ENCODE results near the gene USP24. TPM values are rescaled to one million over a fixed set of nuclear protein-coding genes. Genes with fewer than 3 reads are reported as not detected.
"Not testable (repeated sequence)": the region's sequence is repeated elsewhere in the genome, so short reads cannot be mapped to it uniquely, and the experiment has no call there.

USP24 gene
- total and polyA plus RNA-seq, 7 experiments from 2014 or later: 4.7 to 91.4 (median 71.7) TPM

DNA sequence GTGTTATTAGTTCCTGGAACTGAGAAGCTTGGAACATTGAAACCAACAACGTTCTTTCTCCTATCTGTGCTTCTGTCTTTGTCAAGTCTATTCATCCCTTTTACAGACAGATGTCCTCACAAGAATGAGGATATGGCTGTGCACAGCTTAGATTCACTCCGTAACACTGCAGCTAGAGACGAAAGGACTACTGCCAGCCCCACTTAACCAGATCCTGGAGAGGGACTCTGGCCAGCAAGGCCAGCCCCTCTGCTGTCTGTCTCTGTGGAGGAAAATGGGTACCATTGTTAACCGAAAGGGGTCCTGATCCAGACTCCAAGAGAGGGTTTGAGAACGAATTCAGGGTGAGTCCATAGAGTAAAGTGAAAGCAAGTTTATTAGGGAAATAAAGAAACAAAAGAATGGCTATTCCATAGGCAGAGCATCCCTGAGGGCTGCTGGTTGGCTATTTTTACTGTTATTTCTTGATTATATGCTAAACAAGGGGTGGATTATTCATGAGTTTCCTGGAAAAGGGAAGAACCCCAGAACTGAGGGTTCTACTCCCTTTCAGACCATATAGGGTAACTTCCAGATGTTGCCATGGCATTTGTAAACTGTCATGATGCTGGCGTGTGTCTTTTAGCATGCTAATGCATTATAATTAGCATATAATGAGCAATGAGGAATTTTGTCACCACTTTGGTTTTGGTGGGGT, 17.4 kb upstream of the USP24 start:
- Histone ChIP-seq H3K27me3 (ENCODE audit: control insufficient read depth in 2 of 2, insufficient read depth in 2 of 2, low read length in 2 of 2) (no peaks in the 10 kb centered on the region), H3K4me1 (ENCODE audit: control insufficient read depth in 2 of 2, insufficient read depth in 2 of 2, low read length in 2 of 2) (no peaks in the 10 kb centered on the region), H3K27ac (ENCODE audit: low read depth, low read length) (no peak overlapping the region), H3K9me3 (ENCODE audit: control insufficient read depth in 2 of 3, low read length in 3 of 3) (no peaks in the 10 kb centered on the region), H3K4me3 (ENCODE audit: low read length) (no peak overlapping the region), H3K36me3 (ENCODE audit: control insufficient read depth in 2 of 3, insufficient read depth in 3 of 3, low read length in 3 of 3) (no peaks in the 10 kb centered on the region)
- no peak overlapping the region for H3K4me3 Mint-ChIP-seq
- H3K36me3 Mint-ChIP-seq: peaks cover 0 to 4% (median 0%) of the 10 kb centered on the region in 5 donors
- no peak for DNase-seq
- peaks cover 0 to 6% (median 2%) of the 10 kb centered on the region in 7 donors for H3K4me1 Mint-ChIP-seq
- H3K9me3 Mint-ChIP-seq: peaks cover 0 to 11% (median 1%) of the 10 kb centered on the region in 11 donors
- ChIA-PET POLR2A (no interaction called here), CTCF (no interaction called here)
- H3K27me3 Mint-ChIP-seq: peaks cover 0 to 30% (median 6%) of the 10 kb centered on the region in 5 donors
- no peak overlapping the region for H3K27ac Mint-ChIP-seq
- intact Hi-C loops (cut with micrococcal nuclease): no loop called here
- no peak for ATAC-seq

- H3K4me3 Mint-ChIP-seq: no peak overlapping the region
- H3K9me3 Mint-ChIP-seq: peaks cover 0 to 16% (median 4%) of the 10 kb centered on the region in 11 donors
- DNase-seq (no peak), ATAC-seq (no peak)
- peaks cover 0 to 6% (median 2%) of the 10 kb centered on the region in 7 donors for H3K4me1 Mint-ChIP-seq
- Histone ChIP-seq H3K27ac (ENCODE audit: low read depth, low read length) (no peak overlapping the region), H3K4me3 (ENCODE audit: low read length) (no peak overlapping the region), H3K36me3 (ENCODE audit: control insufficient read depth in 2 of 3, insufficient read depth in 3 of 3, low read length in 3 of 3) (no peaks in the 10 kb centered on the region), H3K9me3 (ENCODE audit: control insufficient read depth in 2 of 3, low read length in 3 of 3) (no peaks in the 10 kb centered on the region), H3K4me1 (ENCODE audit: control insufficient read depth in 2 of 2, insufficient read depth in 2 of 2, low read length in 2 of 2) (no peaks in the 10 kb centered on the region), H3K27me3 (ENCODE audit: control insufficient read depth in 2 of 2, insufficient read depth in 2 of 2, low read length in 2 of 2) (no peaks in the 10 kb centered on the region)
- intact Hi-C loops (cut with micrococcal nuclease): loop anchor here in 1 of 2 donors (2.0 kb wide), 1 partner anchor 17 kb away; the partner anchor contains the start of gene USP24
- peaks cover 0 to 30% (median 6%) of the 10 kb centered on the region in 5 donors for H3K27me3 Mint-ChIP-seq
- POLR2A ChIA-PET: no interaction called here
- peaks cover 0 to 4% (median 0%) of the 10 kb centered on the region in 5 donors for H3K36me3 Mint-ChIP-seq
- no peak overlapping the region for H3K27ac Mint-ChIP-seq
- CTCF ChIA-PET: no interaction called here
These were observed 16.6 kb upstream of the USP24 start for GRCh38 chr1:55231745-55232144.

DNA sequence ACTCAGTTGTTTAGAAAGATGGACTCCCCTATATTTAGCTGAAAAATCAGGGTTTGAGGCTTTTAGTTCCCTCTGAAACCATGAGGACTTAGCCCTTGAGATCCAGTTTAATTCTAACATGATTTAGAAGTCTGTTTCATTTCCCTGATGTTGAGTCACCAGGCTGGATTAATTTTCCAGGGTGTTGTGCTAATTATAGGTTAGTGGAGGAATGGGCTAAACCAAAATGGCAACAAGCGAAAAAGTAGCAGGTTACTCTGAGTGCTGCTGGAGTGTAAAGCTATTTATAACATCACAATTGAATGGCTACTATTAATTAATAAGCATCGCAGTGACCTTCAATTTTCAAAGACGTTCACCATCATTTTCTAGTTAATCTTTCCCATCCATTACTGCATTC, 15.5 kb upstream of the USP24 start:
- Mint-ChIP-seq H3K27me3 (peaks cover 0 to 27% (median 6%) of the 10 kb centered on the region in 5 donors), H3K9me3 (peaks cover 0 to 16% (median 4%) of the 10 kb centered on the region in 11 donors), H3K4me3 (no peak overlapping the region), H3K4me1 (peaks cover 0 to 6% (median 2%) of the 10 kb centered on the region in 7 donors), H3K27ac (no peak overlapping the region), H3K36me3 (peaks cover 0 to 4% (median 0%) of the 10 kb centered on the region in 5 donors)
- no peak for ATAC-seq
- no peak for DNase-seq
- H3K27me3 ChIP-seq (ENCODE audit: control insufficient read depth in 2 of 2, insufficient read depth in 2 of 2, low read length in 2 of 2): no peaks in the 10 kb centered on the region
- H3K36me3 ChIP-seq (ENCODE audit: control insufficient read depth in 2 of 3, insufficient read depth in 3 of 3, low read length in 3 of 3): no peaks in the 10 kb centered on the region
- no peaks in the 10 kb centered on the region for H3K4me1 ChIP-seq (ENCODE audit: control insufficient read depth in 2 of 2, insufficient read depth in 2 of 2, low read length in 2 of 2)
- POLR2A ChIA-PET: interaction anchor here (0.8 kb wide), 1 partner anchor 18 kb away, joined by 3 read pairs; no protein-coding TSS in a partner anchor
- CTCF ChIA-PET: no interaction called here
- intact Hi-C loops (cut with micrococcal nuclease): loop anchor here in 1 of 2 donors (2.0 kb wide), 1 partner anchor 16 kb away; the partner anchor contains the start of gene USP24
- H3K9me3 ChIP-seq (ENCODE audit: control insufficient read depth in 2 of 3, low read length in 3 of 3): no peaks in the 10 kb centered on the region
- H3K27ac ChIP-seq (ENCODE audit: low read depth, low read length): no peak overlapping the region
- H3K4me3 ChIP-seq (ENCODE audit: low read length): no peak overlapping the region

- H3K27me3 ChIP-seq (ENCODE audit: control insufficient read depth in 2 of 2, insufficient read depth in 2 of 2, low read length in 2 of 2); DNase-seq; H3K9me3 ChIP-seq (ENCODE audit: control insufficient read depth in 2 of 3, low read length in 3 of 3); H3K36me3 ChIP-seq (ENCODE audit: control insufficient read depth in 2 of 3, insufficient read depth in 3 of 3, low read length in 3 of 3); H3K4me3 Mint-ChIP-seq; H3K27ac Mint-ChIP-seq; H3K36me3 Mint-ChIP-seq; CTCF ChIA-PET; H3K4me1 Mint-ChIP-seq; ATAC-seq; H3K4me3 ChIP-seq (ENCODE audit: low read length); H3K4me1 ChIP-seq (ENCODE audit: control insufficient read depth in 2 of 2, insufficient read depth in 2 of 2, low read length in 2 of 2); H3K27ac ChIP-seq (ENCODE audit: low read depth, low read length): not testable (repeated sequence)
- intact Hi-C loops (cut with micrococcal nuclease): loop anchor here in 1 of 2 donors (2.0 kb wide), 1 partner anchor 15 kb away; the partner anchor contains the start of gene USP24
- POLR2A ChIA-PET: interaction anchor here (1.4 kb wide), 1 partner anchor 16 kb away, joined by 4 read pairs; no protein-coding TSS in a partner anchor
- Mint-ChIP-seq H3K9me3 (peaks cover 0 to 16% (median 4%) of the 10 kb centered on the region in 11 donors), H3K27me3 (peaks cover 0 to 30% (median 6%) of the 10 kb centered on the region in 5 donors)
These were observed 14.6 kb upstream of the USP24 start for GRCh38 chr1:55229726-55230125.

DNA sequence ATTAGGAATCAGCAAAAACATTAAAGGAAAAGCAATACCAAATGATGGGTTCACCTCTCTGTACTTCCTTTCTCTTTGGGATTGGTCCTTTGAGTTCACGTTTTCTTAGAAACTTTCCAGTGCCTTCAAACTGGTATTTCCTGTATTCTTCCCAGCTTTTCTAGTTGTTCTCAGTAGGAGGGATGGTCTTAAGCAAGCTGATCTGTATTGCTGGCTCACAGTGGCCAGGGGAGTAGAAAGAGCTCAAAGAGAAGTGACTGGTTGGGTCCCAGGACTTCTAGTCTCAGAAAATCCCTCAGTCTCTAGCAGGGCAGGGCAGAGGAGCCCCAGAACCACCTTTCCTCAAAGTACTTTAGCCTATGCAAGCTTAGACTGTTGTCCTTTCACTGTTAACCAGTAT, 10.1 kb upstream of the USP24 start:
- H3K4me3 Mint-ChIP-seq: no peak overlapping the region
- peaks cover 0 to 11% (median 0%) of the 10 kb centered on the region in 5 donors for H3K27me3 Mint-ChIP-seq
- H3K9me3 ChIP-seq (ENCODE audit: control insufficient read depth in 2 of 3, low read length in 3 of 3): no peaks in the 10 kb centered on the region
- H3K4me3 ChIP-seq (ENCODE audit: low read length): no peak overlapping the region
- H3K27ac Mint-ChIP-seq: peak overlapping the region in 1 of 9 donors; percentile 36
- H3K27me3 ChIP-seq (ENCODE audit: control insufficient read depth in 2 of 2, insufficient read depth in 2 of 2, low read length in 2 of 2): no peaks in the 10 kb centered on the region
- no peak for ATAC-seq
- POLR2A ChIA-PET: interaction anchor here (0.7 to 1.0 kb wide), 2 partner anchors 17 to 28 kb away, joined by 3 read pairs; no protein-coding TSS in a partner anchor
- DNase-seq: no peak
- peaks cover 0 to 7% (median 3%) of the 10 kb centered on the region in 7 donors for H3K4me1 Mint-ChIP-seq
- CTCF ChIA-PET: interaction anchor here (1.2 kb wide), 1 partner anchor 11 kb away, joined by 4 read pairs; no protein-coding TSS in a partner anchor
- no peak overlapping the region for H3K27ac ChIP-seq (ENCODE audit: low read depth, low read length)
- H3K4me1 ChIP-seq (ENCODE audit: control insufficient read depth in 2 of 2, insufficient read depth in 2 of 2, low read length in 2 of 2): no peaks in the 10 kb centered on the region
- intact Hi-C loops (cut with micrococcal nuclease): no loop called here
- H3K36me3 ChIP-seq (ENCODE audit: control insufficient read depth in 2 of 3, insufficient read depth in 3 of 3, low read length in 3 of 3): no peaks in the 10 kb centered on the region
- peaks cover 0 to 16% (median 4%) of the 10 kb centered on the region in 11 donors for H3K9me3 Mint-ChIP-seq
- H3K36me3 Mint-ChIP-seq: peaks cover 0 to 2% (median 0%) of the 10 kb centered on the region in 5 donors

GRCh38 chr1:55224729-55225128, 9.6 kb upstream of the USP24 start:
- Histone ChIP-seq H3K27ac (ENCODE audit: low read depth, low read length) (no peak overlapping the region), H3K4me1 (ENCODE audit: control insufficient read depth in 2 of 2, insufficient read depth in 2 of 2, low read length in 2 of 2) (no peaks in the 10 kb centered on the region), H3K9me3 (ENCODE audit: control insufficient read depth in 2 of 3, low read length in 3 of 3) (no peaks in the 10 kb centered on the region), H3K27me3 (ENCODE audit: control insufficient read depth in 2 of 2, insufficient read depth in 2 of 2, low read length in 2 of 2) (no peaks in the 10 kb centered on the region), H3K36me3 (ENCODE audit: control insufficient read depth in 2 of 3, insufficient read depth in 3 of 3, low read length in 3 of 3) (no peaks in the 10 kb centered on the region), H3K4me3 (ENCODE audit: low read length) (no peak overlapping the region)
- intact Hi-C loops (cut with micrococcal nuclease): no loop called here
- H3K4me3 Mint-ChIP-seq: no peak overlapping the region
- peaks cover 0 to 16% (median 4%) of the 10 kb centered on the region in 11 donors for H3K9me3 Mint-ChIP-seq
- DNase-seq (no peak), ATAC-seq (no peak)
- ChIA-PET POLR2A (interaction anchor here (1.0 kb wide), 1 partner anchor 17 kb away, joined by 3 read pairs; no protein-coding TSS in a partner anchor), CTCF (interaction anchor here (0.6 to 1.2 kb wide), 2 partner anchors 12 to 82 kb away, joined by 3 to 4 read pairs; no protein-coding TSS in a partner anchor)
- H3K27me3 Mint-ChIP-seq: peaks cover 0 to 7% (median 0%) of the 10 kb centered on the region in 5 donors
- no peak overlapping the region for H3K27ac Mint-ChIP-seq
- peaks cover 0 to 7% (median 3%) of the 10 kb centered on the region in 7 donors for H3K4me1 Mint-ChIP-seq
- H3K36me3 Mint-ChIP-seq: peaks cover 0 to 2% (median 0%) of the 10 kb centered on the region in 5 donors

All from naive thymus-derived CD4-positive, alpha-beta T cell (primary cell).